Left lung (tissue), 10 donors: Measurements from ENCODE around the gene CMTM6. TPM values are rescaled to one million over a fixed set of nuclear protein-coding genes. Genes with fewer than 3 reads are reported as not detected.
A peak's percentile ranks its signal among the peaks of the same experiment; 100 is the strongest.

Experiments
- ATAC-seq: fragments of 200-7000 bp; cut with Tn5 transposase; one replicate; pipeline ENCODE4 v1.9.1; 2020; ENCODE audit warnings: moderate library complexity
- DNase-seq, 4 donors: peaks; one replicate each; pipeline ENCODE4 v3.0.0-alpha.2; 2013 to 2020
- H3K27ac ChIP-seq, 2 donors: fragments of 200-600 bp; sonication (generic) in 1 of 2; one replicate each; pipeline versions ENCODE4 v1.5.0 to v1.8.0; 2020 to 2021
- H3K27me3 ChIP-seq, 2 donors: fragments of 200-600 bp; sonication (generic) in 1 of 2; one replicate each; pipeline versions ENCODE4 v1.5.0 to v1.8.0; 2020 to 2021
- H3K36me3 ChIP-seq, 2 donors: fragments of 200-600 bp; sonication (generic) in 1 of 2; one replicate each; pipeline versions ENCODE4 v1.5.0 to v1.8.0; 2020 to 2021
- H3K4me1 ChIP-seq, 2 donors: fragments of 200-600 bp; one replicate each; pipeline ENCODE4 v1.8.0; 2021
- H3K4me3 ChIP-seq, 2 donors: fragments of 200-600 bp; sonication (generic) in 1 of 2; one replicate each; pipeline versions ENCODE4 v1.5.0 to v1.8.0; 2020 to 2021; ENCODE audit warnings: mild to moderate bottlenecking in 1 of 2
- H3K9me3 ChIP-seq, 2 donors: fragments of 200-600 bp; sonication (generic) in 1 of 2; one replicate each; pipeline versions ENCODE4 v1.5.0 to v1.8.0; 2020 to 2021
- CTCF ChIP-seq, 2 donors: fragments of 200-600 bp; sonication (generic) in 1 of 2; IDR thresholded peaks; one replicate each; pipeline versions ENCODE4 v1.5.0 to v1.8.0; 2021; ENCODE audit warnings: antibody characterized with exemption in 2 of 2
- intact Hi-C, 2 donors: fragments of 100-400 bp; cut with DNase I; formaldehyde crosslinking; loops; one replicate each; pipeline versions ENCODE4 v1.11.2 to v1.14.2; 2022
- polyA plus RNA-seq, 6 donors: library from polyadenylated mRNA; unstranded; fragments of 120-200 nt; gene quantifications; one replicate each; pipeline ENCODE4 v1.2.1, GENCODE V29; 2013; ENCODE audit not compliant: insufficient read length in 6 of 6
- total RNA-seq, 2 donors: library from RNA; stranded (reverse); fragmentation: NEBNext Ultra II Directional; extraction: Animal tissue kit (Norgen Biotek cat#: 25700); gene quantifications; one replicate each; pipeline ENCODE4 v1.2.1, GENCODE V29; 2021
- donor health status: DM: no; HTN: yes; CAD: no.
- donor health status: DM: no; HTN: no; CAD: no.

The CMTM6 gene
- total and polyA plus RNA-seq, 8 donors = 67.9 to 91.2 (median 75.0) TPM

- DNase-seq (peak in 1 of 4 donors; percentile 10), ATAC-seq (peak; percentile 65)
- peaks cover 0 to 8% of the 10 kb centered on the region in 2 donors for H3K36me3 ChIP-seq
- no peak overlapping the region for H3K4me3 ChIP-seq
- intact Hi-C loops = no loop called here
- no peaks in the 10 kb centered on the region for H3K27me3 ChIP-seq
- no peak for TF ChIP-seq CTCF (IDR thresholded peaks at IDR 0.05)
- peaks cover 16 to 74% of the 10 kb centered on the region in 2 donors for H3K4me1 ChIP-seq
- peak overlapping the region in 1 of 2 donors; percentile 9 for H3K27ac ChIP-seq
- no peaks in the 10 kb centered on the region for H3K9me3 ChIP-seq
Observed at GRCh38 chr3:32495609-32496008, 7.0 kb downstream of the CMTM6 start.

- DNase-seq (no peak), ATAC-seq (no peak)
- Histone ChIP-seq H3K4me3 (no peak overlapping the region), H3K27me3 (no peaks in the 10 kb centered on the region), H3K4me1 (peaks cover 10 to 69% of the 10 kb centered on the region in 2 donors), H3K27ac (peak overlapping the region in 1 of 2 donors; percentile 9), H3K36me3 (peaks cover 0 to 9% of the 10 kb centered on the region in 2 donors), H3K9me3 (no peaks in the 10 kb centered on the region)
- no peak for TF ChIP-seq CTCF (IDR thresholded peaks at IDR 0.05)
- intact Hi-C loops = no loop called here
Observed at GRCh38 chr3:32495085-32495484, 7.6 kb downstream of the CMTM6 start.

GRCh38 chr3:32493437-32494414, 8.9 kb downstream of the CMTM6 start:
- Histone ChIP-seq H3K27ac (peak overlapping the region in 1 of 2 donors; percentile 30), H3K9me3 (no peaks in the 10 kb centered on the region), H3K4me1 (peaks cover 10 to 56% of the 10 kb centered on the region in 2 donors), H3K27me3 (no peaks in the 10 kb centered on the region), H3K36me3 (peaks cover 0 to 21% of the 10 kb centered on the region in 2 donors), H3K4me3 (no peak overlapping the region)
- no peak for TF ChIP-seq CTCF (IDR thresholded peaks at IDR 0.05)
- DNase-seq (no peak), ATAC-seq (peak; percentile 25)
- intact Hi-C loops = no loop called here

- Histone ChIP-seq H3K36me3 (peaks cover 0 to 28% of the 10 kb centered on the region in 2 donors), H3K4me3 (no peak overlapping the region), H3K9me3 (no peaks in the 10 kb centered on the region), H3K27ac (no peak overlapping the region), H3K27me3 (no peaks in the 10 kb centered on the region), H3K4me1 (peaks cover 10 to 47% of the 10 kb centered on the region in 2 donors)
- no peak for TF ChIP-seq CTCF (IDR thresholded peaks at IDR 0.05)
- intact Hi-C loops = no loop called here
- no peak for DNase-seq
- no peak for ATAC-seq
Observed at GRCh38 chr3:32492684-32493436, 9.8 kb downstream of the CMTM6 start.
